Liver (tissue), 3 donors: ENCODE measurements around the gene GABARAP.

Experiments
- ATF3 ChIP-seq: IDR thresholded peaks from 2 replicates; pipeline ENCODE4 v1.6.1; 2016; ENCODE audit warnings: antibody characterized with exemption
- CTCF ChIP-seq: fragments of 150-350 bp; IDR thresholded peaks from 2 replicates; pipeline ENCODE4 v1.5.1; 2017; ENCODE audit warnings: improper control_type of control experiment, low read depth, low read length; ENCODE audit not compliant: missing input control
- EGR1 ChIP-seq, 2 donors: IDR thresholded peaks; 2 replicates each; pipeline ENCODE4 v1.6.1; 2016 to 2018; ENCODE audit warnings: antibody characterized with exemption in 2 of 2, low read depth in 2 of 2
- FOXA1 ChIP-seq: IDR thresholded peaks from 2 replicates; pipeline ENCODE4 v1.6.1; 2016; ENCODE audit warnings: antibody characterized with exemption
- FOXA2 ChIP-seq: IDR thresholded peaks from 2 replicates; pipeline ENCODE4 v1.6.1; 2016; ENCODE audit warnings: antibody characterized with exemption
- JUND ChIP-seq, 2 donors: IDR thresholded peaks; 2 replicates each; pipeline ENCODE4 v1.6.1; 2016; ENCODE audit warnings: antibody characterized with exemption in 2 of 2
- RAD21 ChIP-seq, 2 donors: IDR thresholded peaks; 2 replicates each; pipeline ENCODE4 v1.6.1; 2016; ENCODE audit warnings: antibody characterized with exemption in 2 of 2, mild to moderate bottlenecking in 2 of 2
- REST ChIP-seq: IDR thresholded peaks from 2 replicates; pipeline ENCODE4 v1.6.1; 2016; ENCODE audit warnings: antibody characterized with exemption, mild to moderate bottlenecking
- RXRA ChIP-seq, 2 donors: IDR thresholded peaks; 2 replicates each; pipeline ENCODE4 v1.6.1; 2017 to 2018; ENCODE audit warnings: antibody characterized with exemption in 2 of 2, mild to moderate bottlenecking in 1 of 2
- SP1 ChIP-seq: IDR thresholded peaks from 2 replicates; pipeline ENCODE4 v1.6.1; 2018; ENCODE audit warnings: antibody characterized with exemption, mild to moderate bottlenecking
- TAF1 ChIP-seq: conservative IDR thresholded peaks from 2 replicates; pipeline ENCODE4 v1.6.1; 2016; ENCODE audit warnings: antibody characterized with exemption, mild to moderate bottlenecking
- YY1 ChIP-seq: IDR thresholded peaks from 2 replicates; pipeline ENCODE4 v1.6.1; 2016; ENCODE audit warnings: antibody characterized with exemption, mild to moderate bottlenecking
- ZBTB33 ChIP-seq: IDR thresholded peaks from 2 replicates; pipeline ENCODE4 v1.6.1; 2016; ENCODE audit warnings: antibody characterized with exemption
- TF ChIP-seq, protein P1 (sequence below): IDR thresholded peaks from 2 replicates; pipeline ENCODE4 v1.6.1; 2016; ENCODE audit warnings: antibody characterized with exemption
- donor health status: healthy.
- donor health status: healthy.

DNA sequence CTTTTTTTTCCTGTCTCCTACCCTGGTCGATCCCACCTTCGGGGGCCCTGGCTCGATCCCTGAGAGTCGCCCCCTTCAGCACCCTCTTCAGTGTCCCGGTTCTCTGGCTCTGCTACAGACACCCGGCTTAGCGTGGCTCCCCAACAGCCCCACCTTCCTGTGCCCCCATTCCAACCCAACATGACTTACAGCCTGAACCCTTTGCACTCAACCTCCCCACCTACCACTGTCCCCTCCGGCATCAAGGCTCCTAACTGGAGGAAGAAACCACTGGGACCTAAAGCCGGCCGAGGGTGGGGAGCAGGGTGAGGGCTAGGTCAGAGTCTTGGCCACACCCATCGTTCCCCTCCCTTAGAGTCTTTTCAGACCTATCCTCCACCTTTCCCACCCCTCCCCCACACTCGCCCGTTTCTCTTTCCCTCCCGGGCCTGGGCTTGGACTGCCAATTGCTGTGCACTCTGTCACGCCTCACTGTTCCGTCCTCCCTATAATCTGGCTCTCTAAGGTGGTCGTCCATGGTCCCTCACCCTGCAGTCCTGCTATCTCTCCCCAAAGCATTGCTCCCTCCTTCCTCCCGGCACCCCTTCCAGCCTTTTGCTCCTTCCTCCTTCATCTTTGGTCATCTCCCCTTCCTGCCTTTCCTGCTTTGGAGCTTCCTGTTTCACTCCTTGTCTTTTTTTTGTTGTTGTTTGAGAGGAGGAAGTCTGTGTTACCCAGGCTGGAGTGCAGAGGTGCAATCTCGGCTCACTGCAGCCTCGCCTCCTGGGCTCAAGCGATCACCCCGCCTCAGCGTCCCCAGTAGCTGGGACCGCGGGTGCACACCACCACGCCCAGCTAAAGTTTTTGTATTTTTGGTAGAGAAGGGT lies 20.9 kb upstream of the GABARAP start:
- no peak for TF ChIP-seq CTCF
- TF ChIP-seq, protein P1, sequence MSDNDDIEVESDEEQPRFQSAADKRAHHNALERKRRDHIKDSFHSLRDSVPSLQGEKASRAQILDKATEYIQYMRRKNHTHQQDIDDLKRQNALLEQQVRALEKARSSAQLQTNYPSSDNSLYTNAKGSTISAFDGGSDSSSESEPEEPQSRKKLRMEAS = no peak
- TF ChIP-seq RAD21 (IDR thresholded peaks at IDR 0.05) = no peak
- TF ChIP-seq ZBTB33 = no peak
- no peak for TF ChIP-seq JUND (IDR thresholded peaks at IDR 0.05)
- no peak for TF ChIP-seq TAF1
- TF ChIP-seq REST = no peak
- TF ChIP-seq ATF3 = no peak
- TF ChIP-seq EGR1 (IDR thresholded peaks at IDR 0.05; ENCODE audit: low read depth in 2 of 2) = no peak
- no peak for TF ChIP-seq YY1
- TF ChIP-seq SP1 = no peak
- no peak for TF ChIP-seq FOXA2
- TF ChIP-seq FOXA1 = no peak
- TF ChIP-seq RXRA (IDR thresholded peaks at IDR 0.05) = no peak
